Liver (tissue), 9 donors: ENCODE results near the gene OR5AK2. TPM values are rescaled to one million over a fixed set of nuclear protein-coding genes. Genes with fewer than 3 reads are reported as not detected.
"Not testable (repeated sequence)": the region's sequence is repeated elsewhere in the genome, so short reads cannot be mapped to it uniquely, and the experiment has no call there.

Experiments
- DNase-seq: peaks from one replicate; pipeline ENCODE4 v3.0.0-alpha.2; 2017; ENCODE audit warnings: low spot score
- H3K27ac ChIP-seq, 2 donors: one replicate each; pipeline ENCODE4 v1.7.0; 2013; ENCODE audit warnings: inconsistent platforms in 2 of 2, low read length in 2 of 2, control low read depth in 1 of 2, low read depth in 1 of 2, mild to moderate bottlenecking in 1 of 2
- H3K27me3 ChIP-seq, 4 donors: one replicate each; pipeline versions ENCODE4 v1.6.1 to v1.7.0; 2013; ENCODE audit warnings: low read length in 3 of 4, inconsistent platforms in 1 of 4, mild to moderate bottlenecking in 1 of 4, moderate library complexity in 1 of 4; ENCODE audit not compliant: control insufficient read depth in 4 of 4, insufficient read depth in 4 of 4
- H3K36me3 ChIP-seq, 4 donors: one replicate each; pipeline versions ENCODE4 v1.6.1 to v1.7.0; 2013; ENCODE audit warnings: low read length in 3 of 4, mild to moderate bottlenecking in 3 of 4, low read depth in 1 of 4, moderate library complexity in 1 of 4; ENCODE audit not compliant: control insufficient read depth in 4 of 4, insufficient read depth in 3 of 4
- H3K4me1 ChIP-seq, 4 donors: one replicate each; pipeline versions ENCODE4 v1.6.1 to v1.7.0; 2013; ENCODE audit warnings: low read length in 3 of 4, mild to moderate bottlenecking in 3 of 4, moderate library complexity in 1 of 4; ENCODE audit not compliant: control insufficient read depth in 4 of 4, insufficient read depth in 4 of 4
- H3K4me3 ChIP-seq, 3 donors: one replicate each; pipeline versions ENCODE4 v1.6.1 to v1.7.0; 2013; ENCODE audit warnings: low read length in 3 of 3, control low read depth in 1 of 3, low read depth in 1 of 3, mild to moderate bottlenecking in 1 of 3
- H3K9ac ChIP-seq, 2 donors: one replicate each; pipeline ENCODE4 v1.7.0; 2013; ENCODE audit warnings: low read length in 2 of 2, mild to moderate bottlenecking in 2 of 2, moderate library complexity in 2 of 2, control low read depth in 1 of 2, low read depth in 1 of 2
- H3K9me3 ChIP-seq, 4 donors: one replicate each; pipeline versions ENCODE4 v1.6.1 to v1.7.0; 2013; ENCODE audit warnings: low read length in 3 of 4; ENCODE audit not compliant: control insufficient read depth in 4 of 4
- ATF3 ChIP-seq: IDR thresholded peaks from 2 replicates; pipeline ENCODE4 v1.6.1; 2016; ENCODE audit warnings: antibody characterized with exemption
- EGR1 ChIP-seq, 2 donors: IDR thresholded peaks; 2 replicates each; pipeline ENCODE4 v1.6.1; 2016 to 2018; ENCODE audit warnings: antibody characterized with exemption in 2 of 2, low read depth in 2 of 2
- FOXA1 ChIP-seq: IDR thresholded peaks from 2 replicates; pipeline ENCODE4 v1.6.1; 2016; ENCODE audit warnings: antibody characterized with exemption
- FOXA2 ChIP-seq: IDR thresholded peaks from 2 replicates; pipeline ENCODE4 v1.6.1; 2016; ENCODE audit warnings: antibody characterized with exemption
- GABPA ChIP-seq, 2 donors: IDR thresholded peaks in 1 of 2; conservative IDR thresholded peaks in 1 of 2; 2 replicates each; pipeline ENCODE4 v1.6.1; 2016; ENCODE audit warnings: antibody characterized with exemption in 2 of 2, mild to moderate bottlenecking in 1 of 2, moderate library complexity in 1 of 2
- HNF4A ChIP-seq, 2 donors: conservative IDR thresholded peaks; 2 replicates each; pipeline ENCODE4 v1.6.1; 2016; ENCODE audit warnings: antibody characterized with exemption in 2 of 2, mild to moderate bottlenecking in 2 of 2
- HNF4G ChIP-seq: IDR thresholded peaks from 2 replicates; pipeline ENCODE4 v1.6.1; 2016; ENCODE audit warnings: antibody characterized with exemption
- JUND ChIP-seq, 2 donors: IDR thresholded peaks; 2 replicates each; pipeline ENCODE4 v1.6.1; 2016; ENCODE audit warnings: antibody characterized with exemption in 2 of 2
- MAX ChIP-seq: IDR thresholded peaks from 2 replicates; pipeline ENCODE4 v1.6.1; 2016; ENCODE audit warnings: antibody characterized with exemption
- NR2F2 ChIP-seq: IDR thresholded peaks from 2 replicates; pipeline ENCODE4 v1.6.1; 2016; ENCODE audit warnings: antibody characterized with exemption
- RAD21 ChIP-seq, 2 donors: IDR thresholded peaks; 2 replicates each; pipeline ENCODE4 v1.6.1; 2016; ENCODE audit warnings: antibody characterized with exemption in 2 of 2, mild to moderate bottlenecking in 2 of 2
- RXRA ChIP-seq, 2 donors: IDR thresholded peaks; 2 replicates each; pipeline ENCODE4 v1.6.1; 2017 to 2018; ENCODE audit warnings: antibody characterized with exemption in 2 of 2, mild to moderate bottlenecking in 1 of 2
- SP1 ChIP-seq: IDR thresholded peaks from 2 replicates; pipeline ENCODE4 v1.6.1; 2018; ENCODE audit warnings: antibody characterized with exemption, mild to moderate bottlenecking
- TAF1 ChIP-seq: conservative IDR thresholded peaks from 2 replicates; pipeline ENCODE4 v1.6.1; 2016; ENCODE audit warnings: antibody characterized with exemption, mild to moderate bottlenecking
- YY1 ChIP-seq: IDR thresholded peaks from 2 replicates; pipeline ENCODE4 v1.6.1; 2016; ENCODE audit warnings: antibody characterized with exemption, mild to moderate bottlenecking
- WGBS: extraction: QIAGEN DNeasy Blood & Tissue Kit; methylation state at CpG from one replicate; pipeline ENCODE4 v1.1.7; 2013; 5-methylcytosine and 5-hydroxymethylcytosine counted together
- polyA plus RNA-seq, 2 donors: library from polyadenylated mRNA; stranded (reverse) in 1 of 2; unstranded in 1 of 2; fragments of 200-250 nt in 1 of 2; fragments of >200 nt in 1 of 2; fragmentation: Nextera tagmentation in 1 of 2; extraction: Ambion mirVana in 1 of 2; gene quantifications; one replicate each; pipeline versions ENCODE4 v1.2.1 to v1.2.3, GENCODE V29; 2013 to 2015
- total RNA-seq, 2 donors: library from RNA; depleted of rRNA; stranded (reverse); fragments of >200 nt; gene quantifications; one replicate each; pipeline ENCODE4 v1.2.3, GENCODE V29; 2014
- TF ChIP-seq, protein P1 (sequence below): fragments of 150-350 bp; IDR thresholded peaks from 2 replicates; pipeline ENCODE4 v1.5.1; 2017; ENCODE audit warnings: improper control_type of control experiment, low read depth, low read length; ENCODE audit not compliant: missing input control
- donor health status: healthy.
- donor health status: healthy.
- donor health status: healthy.
- donor health status: healthy.
- donor health status: healthy.

OR5AK2 gene
- total and polyA plus RNA-seq, 4 donors: not detected

- Histone ChIP-seq H3K4me1 (no peaks in the 10 kb centered on the region), H3K4me3 (no peak overlapping the region), H3K27ac (no peak overlapping the region), H3K9ac (no peak overlapping the region), H3K27me3 (no peaks in the 10 kb centered on the region), H3K9me3 (peaks cover 0 to 3% (median 1%) of the 10 kb centered on the region in 4 donors), H3K36me3 (no peaks in the 10 kb centered on the region)
- WGBS: 47% methylated on average over 2 of the region's 2 CpGs
- DNase-seq: no peak
- TF ChIP-seq MAX: no peak
- no peak for TF ChIP-seq RXRA (IDR thresholded peaks at IDR 0.05)
- no peak for TF ChIP-seq ATF3
- no peak for TF ChIP-seq FOXA1
- TF ChIP-seq FOXA2: no peak
- no peak for TF ChIP-seq GABPA (IDR thresholded peaks at IDR 0.05 in 1 of 2, conservative IDR thresholded peaks at IDR 0.05 in 1 of 2)
- TF ChIP-seq TAF1: no peak
- no peak for TF ChIP-seq SP1
- no peak for TF ChIP-seq YY1
Observed at GRCh38 chr11:56950510-56950909, 38.2 kb upstream of the OR5AK2 start.

DNA sequence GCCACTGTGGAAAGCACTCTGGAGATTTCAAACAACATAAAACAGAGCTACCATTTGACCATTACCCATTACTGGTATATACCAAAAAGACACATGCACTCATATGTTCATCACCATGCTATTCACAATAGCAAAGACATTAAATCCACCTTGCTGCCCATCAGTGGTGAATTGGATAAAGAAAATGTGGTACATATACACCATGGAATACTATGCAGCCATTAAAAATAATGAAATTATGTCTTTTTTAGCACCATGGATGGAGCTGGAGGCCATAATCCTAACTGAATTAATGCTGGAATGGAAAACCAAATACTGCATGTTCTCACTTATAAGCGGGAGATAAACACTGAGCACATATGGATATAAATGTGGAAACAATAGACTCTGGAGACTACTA lies 34.8 kb upstream of the OR5AK2 start:
- H3K9ac ChIP-seq, H3K4me3 ChIP-seq, H3K27ac ChIP-seq, H3K4me1 ChIP-seq, DNase-seq, H3K9me3 ChIP-seq, H3K27me3 ChIP-seq, H3K36me3 ChIP-seq: not testable (repeated sequence)
- 95% methylated on average over 1 of the region's 1 CpG for WGBS

DNA sequence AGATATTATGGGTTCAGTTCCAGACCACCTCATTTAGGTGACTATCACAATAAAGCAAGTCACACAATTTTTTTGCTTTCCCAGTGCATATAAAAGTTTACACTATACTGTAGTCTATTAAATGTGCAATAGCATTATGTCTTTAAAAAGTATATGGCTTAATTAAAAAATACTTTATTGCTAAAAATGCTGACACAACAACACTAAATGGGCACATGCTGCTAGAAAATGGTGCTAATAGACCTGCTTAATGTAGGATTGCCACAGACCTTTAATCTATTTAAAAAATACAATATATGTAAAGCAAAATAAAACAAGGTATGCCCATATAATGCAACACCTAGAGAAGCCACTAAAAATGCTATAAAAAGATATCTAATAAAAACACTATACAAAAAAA lies 27.1 kb upstream of the OR5AK2 start:
- H3K36me3 ChIP-seq: no peaks in the 10 kb centered on the region
- no peak overlapping the region for H3K27ac ChIP-seq
- H3K27me3 ChIP-seq: no peaks in the 10 kb centered on the region
- TF ChIP-seq HNF4A (conservative IDR thresholded peaks at IDR 0.05): no peak
- TF ChIP-seq RXRA (IDR thresholded peaks at IDR 0.05): no peak
- TF ChIP-seq ATF3: no peak
- no peak for TF ChIP-seq YY1
- no peak for TF ChIP-seq JUND (IDR thresholded peaks at IDR 0.05)
- TF ChIP-seq RAD21 (IDR thresholded peaks at IDR 0.05): no peak
- TF ChIP-seq EGR1 (IDR thresholded peaks at IDR 0.05; ENCODE audit: low read depth in 2 of 2): no peak
- H3K9ac ChIP-seq: no peak overlapping the region
- no peaks in the 10 kb centered on the region for H3K9me3 ChIP-seq
- no peaks in the 10 kb centered on the region for H3K4me1 ChIP-seq
- H3K4me3 ChIP-seq: no peak overlapping the region
- DNase-seq: no peak

GRCh38 chr11:56967726-56968125 lies 21.0 kb upstream of the OR5AK2 start:
- 49% methylated on average over 1 of the region's 1 CpG for WGBS
- Histone ChIP-seq H3K4me1 (no peaks in the 10 kb centered on the region), H3K9ac (no peak overlapping the region), H3K36me3 (no peaks in the 10 kb centered on the region), H3K27me3 (no peaks in the 10 kb centered on the region), H3K27ac (no peak overlapping the region), H3K9me3 (peaks cover 0 to 5% (median 0%) of the 10 kb centered on the region in 4 donors), H3K4me3 (no peak overlapping the region)
- no peak for TF ChIP-seq FOXA1
- TF ChIP-seq, protein P1, sequence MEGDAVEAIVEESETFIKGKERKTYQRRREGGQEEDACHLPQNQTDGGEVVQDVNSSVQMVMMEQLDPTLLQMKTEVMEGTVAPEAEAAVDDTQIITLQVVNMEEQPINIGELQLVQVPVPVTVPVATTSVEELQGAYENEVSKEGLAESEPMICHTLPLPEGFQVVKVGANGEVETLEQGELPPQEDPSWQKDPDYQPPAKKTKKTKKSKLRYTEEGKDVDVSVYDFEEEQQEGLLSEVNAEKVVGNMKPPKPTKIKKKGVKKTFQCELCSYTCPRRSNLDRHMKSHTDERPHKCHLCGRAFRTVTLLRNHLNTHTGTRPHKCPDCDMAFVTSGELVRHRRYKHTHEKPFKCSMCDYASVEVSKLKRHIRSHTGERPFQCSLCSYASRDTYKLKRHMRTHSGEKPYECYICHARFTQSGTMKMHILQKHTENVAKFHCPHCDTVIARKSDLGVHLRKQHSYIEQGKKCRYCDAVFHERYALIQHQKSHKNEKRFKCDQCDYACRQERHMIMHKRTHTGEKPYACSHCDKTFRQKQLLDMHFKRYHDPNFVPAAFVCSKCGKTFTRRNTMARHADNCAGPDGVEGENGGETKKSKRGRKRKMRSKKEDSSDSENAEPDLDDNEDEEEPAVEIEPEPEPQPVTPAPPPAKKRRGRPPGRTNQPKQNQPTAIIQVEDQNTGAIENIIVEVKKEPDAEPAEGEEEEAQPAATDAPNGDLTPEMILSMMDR: no peak
- no peak for TF ChIP-seq NR2F2
- no peak for TF ChIP-seq HNF4G
- TF ChIP-seq FOXA2: no peak
- no peak for DNase-seq
